Muscle of back (tissue), 11 donors: ENCODE data around the gene APOBEC3C. TPM values are rescaled to one million over a fixed set of nuclear protein-coding genes. Genes with fewer than 3 reads are reported as not detected.
A peak's percentile ranks its signal among the peaks of the same experiment; 100 is the strongest.
"Not testable (repeated sequence)": the region's sequence is repeated elsewhere in the genome, so short reads cannot be mapped to it uniquely, and the experiment has no call there.

Source experiments
- DNase-seq, 3 donors: peaks; one replicate each; pipeline versions ENCODE4 v3.0.0 to v3.0.0-alpha.2; 2013
- polyA plus RNA-seq, 10 donors: library from polyadenylated mRNA; unstranded; fragments of 120-200 nt; gene quantifications; one replicate each; pipeline ENCODE4 v1.2.1, GENCODE V29; 2013; ENCODE audit not compliant: insufficient read length in 10 of 10

Gene APOBEC3C
- polyA plus RNA-seq, 10 donors = 4.4 to 8.3 (median 6.4) TPM

- DNase-seq = no peak
Measured at GRCh38 chr22:39017596-39018365, 3.7 kb downstream of the APOBEC3C start.

- DNase-seq = not testable (repeated sequence)
Measured at GRCh38 chr22:39020021-39020651, 6.1 kb downstream of the APOBEC3C start.

GRCh38 chr22:39021552-39022250 lies 7.6 kb downstream of the APOBEC3C start:
- DNase-seq = peak in 1 of 3 donors; percentile 39

GRCh38 chr22:39024519-39025308 lies 10.7 kb downstream of the APOBEC3C start:
- DNase-seq = no peak

- DNase-seq = no peak
Measured at GRCh38 chr22:39026509-39027150, 12.6 kb downstream of the APOBEC3C start.

GRCh38 chr22:39027717-39028116 lies 13.7 kb downstream of the APOBEC3C start:
- DNase-seq = no peak

GRCh38 chr22:39028281-39028680 lies 14.2 kb downstream of the APOBEC3C start:
- DNase-seq = no peak

GRCh38 chr22:39029227-39029626 lies 15.2 kb downstream of the APOBEC3C start:
- no peak for DNase-seq

- no peak for DNase-seq
Measured at GRCh38 chr22:39030705-39031104, 16.6 kb downstream of the APOBEC3C start.

GRCh38 chr22:39031434-39032295 lies 17.6 kb downstream of the APOBEC3C start:
- DNase-seq = not testable (repeated sequence)

- DNase-seq = not testable (repeated sequence)
Measured at GRCh38 chr22:39037071-39037470, 23.0 kb downstream of the APOBEC3C start.

GRCh38 chr22:39039306-39040126 lies 25.5 kb downstream of the APOBEC3C start:
- DNase-seq = no peak

- peak in 1 of 3 donors; percentile 27 for DNase-seq
Measured at GRCh38 chr22:39040155-39040537, 26.1 kb downstream of the APOBEC3C start.

GRCh38 chr22:39040538-39041296 lies 26.7 kb downstream of the APOBEC3C start, which contains the start of gene APOBEC3F:
Gene APOBEC3F (plus strand): TSS chr22:39040864. CDS start chr22:39040961, 97 bp downstream.
- DNase-seq = peak; percentile 31 to 72 (median 34)

GRCh38 chr22:39041908-39042307 lies 27.9 kb downstream of the APOBEC3C start:
- no peak for DNase-seq

GRCh38 chr22:39043063-39043462 lies 29.0 kb downstream of the APOBEC3C start:
- not testable (repeated sequence) for DNase-seq

GRCh38 chr22:39045136-39045535 lies 31.1 kb downstream of the APOBEC3C start:
- not testable (repeated sequence) for DNase-seq

GRCh38 chr22:39049486-39049885 lies 35.4 kb downstream of the APOBEC3C start:
- not testable (repeated sequence) for DNase-seq
